Esophagus squamous epithelium (tissue), 5 donors: Measurements from ENCODE around the gene MYD88. TPM values are rescaled to one million over a fixed set of nuclear protein-coding genes. Genes with fewer than 3 reads are reported as not detected.
"Not testable (repeated sequence)": the region's sequence is repeated elsewhere in the genome, so short reads cannot be mapped to it uniquely, and the experiment has no call there.

Source experiments
- DNase-seq: peaks from one replicate; lab custom pipeline; 2025; lab: John Stamatoyannopoulos, UW
- H3K27ac ChIP-seq, 4 donors: fragments of 200-600 bp; sonication (generic); one replicate each; pipeline ENCODE4 v1.5.1; 2016 to 2019; ENCODE audit warnings: mild to moderate bottlenecking in 1 of 4
- H3K27me3 ChIP-seq, 4 donors: fragments of 200-600 bp; sonication (generic); 1 replicate in 3 of 4; 2 replicates in 1 of 4; pipeline versions ENCODE4 v1.5.1 to v1.6.0; 2017 to 2021; ENCODE audit warnings: antibody characterized with exemption in 1 of 4
- H3K36me3 ChIP-seq, 3 donors: fragments of 200-600 bp; sonication (generic); one replicate each; pipeline ENCODE4 v1.5.1; 2016 to 2019
- H3K4me1 ChIP-seq, 3 donors: fragments of 200-600 bp; sonication (generic); one replicate each; pipeline ENCODE4 v1.5.1; 2017 to 2019
- H3K4me3 ChIP-seq, 4 donors: fragments of 200-600 bp; sonication (generic); 1 replicate in 3 of 4; 2 replicates in 1 of 4; pipeline ENCODE4 v1.5.1; 2016 to 2019; ENCODE audit warnings: mild to moderate bottlenecking in 2 of 4, moderate library complexity in 1 of 4
- H3K9me3 ChIP-seq, 3 donors: fragments of 200-600 bp; sonication (generic); one replicate each; pipeline ENCODE4 v1.5.1; 2016 to 2019
- POLR2A ChIP-seq, 4 donors: fragments of 450-650 bp; IDR thresholded peaks; one replicate each; pipeline ENCODE4 v1.6.1; 2017; ENCODE audit warnings: antibody characterized with exemption in 4 of 4, mild to moderate bottlenecking in 4 of 4, moderate library complexity in 3 of 4
- WGBS, 2 donors: methylation state at CpG; one replicate each; pipeline ENCODE4 v1.1.5; 2018; 5-methylcytosine and 5-hydroxymethylcytosine counted together
- intact Hi-C: fragments of 100-400 bp; cut with DNase I; formaldehyde crosslinking; loops from one replicate; pipeline ENCODE4 v1.15.0; 2022
- total RNA-seq, 4 donors: library from RNA; depleted of rRNA; stranded (reverse); fragments of >200 nt; gene quantifications; one replicate each; pipeline ENCODE4 v1.1.0, GENCODE V29; 2016
- TF ChIP-seq, protein P1 (sequence below), 6 experiments: fragments of 450-650 bp in 4 of 6; fragments of 200-600 bp in 2 of 6; sonication (generic) in 2 of 6; IDR thresholded peaks; one replicate each; pipeline ENCODE4 v1.5.1; 2016 to 2019; ENCODE audit warnings: antibody characterized with exemption in 6 of 6, mild to moderate bottlenecking in 4 of 6, moderate library complexity in 4 of 6
- donor health status: DM: yes; HTN: yes; CAD: no.

Gene MYD88
- total RNA-seq, 4 donors from 2014 or later: 42.5 to 77.1 (median 60.2) TPM

DNA sequence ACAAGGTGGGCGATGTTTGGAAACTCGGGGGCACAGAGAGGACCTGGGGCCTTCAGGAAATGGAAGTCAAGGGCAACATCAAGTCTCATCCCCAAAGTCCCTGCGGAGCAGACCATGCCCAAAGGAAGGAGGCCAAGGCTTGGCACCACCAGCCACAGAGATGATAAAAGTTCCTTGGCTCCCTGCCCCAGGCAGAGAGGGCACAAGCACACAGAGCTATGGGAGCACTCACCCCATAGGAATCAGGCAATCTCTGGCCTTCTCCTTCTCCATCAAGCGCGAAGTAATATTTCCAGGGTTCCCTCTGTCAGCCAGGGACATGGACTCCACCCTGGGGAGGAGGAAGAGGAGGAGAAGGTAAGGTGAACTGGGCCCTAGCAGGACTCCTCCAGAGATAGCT, 9.4 kb upstream of the MYD88 start:
- no peaks in the 10 kb centered on the region for H3K9me3 ChIP-seq
- intact Hi-C loops: no loop called here
- no peak for TF ChIP-seq POLR2A (IDR thresholded peaks at IDR 0.05)
- TF ChIP-seq, protein P1, sequence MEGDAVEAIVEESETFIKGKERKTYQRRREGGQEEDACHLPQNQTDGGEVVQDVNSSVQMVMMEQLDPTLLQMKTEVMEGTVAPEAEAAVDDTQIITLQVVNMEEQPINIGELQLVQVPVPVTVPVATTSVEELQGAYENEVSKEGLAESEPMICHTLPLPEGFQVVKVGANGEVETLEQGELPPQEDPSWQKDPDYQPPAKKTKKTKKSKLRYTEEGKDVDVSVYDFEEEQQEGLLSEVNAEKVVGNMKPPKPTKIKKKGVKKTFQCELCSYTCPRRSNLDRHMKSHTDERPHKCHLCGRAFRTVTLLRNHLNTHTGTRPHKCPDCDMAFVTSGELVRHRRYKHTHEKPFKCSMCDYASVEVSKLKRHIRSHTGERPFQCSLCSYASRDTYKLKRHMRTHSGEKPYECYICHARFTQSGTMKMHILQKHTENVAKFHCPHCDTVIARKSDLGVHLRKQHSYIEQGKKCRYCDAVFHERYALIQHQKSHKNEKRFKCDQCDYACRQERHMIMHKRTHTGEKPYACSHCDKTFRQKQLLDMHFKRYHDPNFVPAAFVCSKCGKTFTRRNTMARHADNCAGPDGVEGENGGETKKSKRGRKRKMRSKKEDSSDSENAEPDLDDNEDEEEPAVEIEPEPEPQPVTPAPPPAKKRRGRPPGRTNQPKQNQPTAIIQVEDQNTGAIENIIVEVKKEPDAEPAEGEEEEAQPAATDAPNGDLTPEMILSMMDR (IDR thresholded peaks at IDR 0.05): no peak
- no peak for DNase-seq
- peaks cover 11 to 21% (median 12%) of the 10 kb centered on the region in 3 donors for H3K4me1 ChIP-seq
- H3K36me3 ChIP-seq: peaks cover 30 to 100% (median 56%) of the 10 kb centered on the region in 3 donors
- H3K27me3 ChIP-seq: no peaks in the 10 kb centered on the region
- no peak overlapping the region for H3K4me3 ChIP-seq
- 83 to 100% methylated on average over 2 to 5 of the region's 5 CpGs for WGBS, 2 donors
- H3K27ac ChIP-seq: no peak overlapping the region

DNA sequence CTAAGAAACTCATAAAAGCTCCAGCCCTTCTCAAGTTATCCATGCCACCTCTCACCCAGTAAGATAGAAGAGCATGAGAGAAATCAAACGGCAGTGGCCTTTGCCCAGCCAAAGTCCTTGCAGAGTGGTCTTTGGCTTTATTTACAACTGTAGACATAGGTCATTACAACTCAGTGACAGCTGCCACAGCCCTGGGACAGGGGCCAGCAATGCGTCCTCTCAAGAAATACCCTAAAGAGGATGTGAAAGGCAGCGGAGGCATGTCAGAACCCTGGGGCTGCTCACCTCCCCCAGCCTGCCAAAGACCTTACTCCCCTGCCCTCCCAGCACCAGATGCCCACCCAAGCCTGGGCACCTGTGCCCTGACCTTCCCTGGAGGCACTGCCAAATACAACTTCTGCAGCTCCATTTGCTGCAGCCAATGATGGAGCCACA, 7.8 kb upstream of the MYD88 start:
- 83 to 97% methylated on average over 3 of the region's 3 CpGs for WGBS, 2 donors
- no peak for DNase-seq
- peaks cover 28 to 97% (median 51%) of the 10 kb centered on the region in 3 donors for H3K36me3 ChIP-seq
- H3K27ac ChIP-seq: no peak overlapping the region
- no peak for TF ChIP-seq POLR2A (IDR thresholded peaks at IDR 0.05)
- TF ChIP-seq, protein P1 (IDR thresholded peaks at IDR 0.05): no peak
- no peak overlapping the region for H3K4me3 ChIP-seq
- intact Hi-C loops: loop anchor here (10.0 kb wide), 1 partner anchor 96 kb away; the partner anchor contains the start of gene DLEC1
- H3K9me3 ChIP-seq: no peaks in the 10 kb centered on the region
- H3K4me1 ChIP-seq: peaks cover 16 to 32% (median 26%) of the 10 kb centered on the region in 3 donors
- no peaks in the 10 kb centered on the region for H3K27me3 ChIP-seq

DNA sequence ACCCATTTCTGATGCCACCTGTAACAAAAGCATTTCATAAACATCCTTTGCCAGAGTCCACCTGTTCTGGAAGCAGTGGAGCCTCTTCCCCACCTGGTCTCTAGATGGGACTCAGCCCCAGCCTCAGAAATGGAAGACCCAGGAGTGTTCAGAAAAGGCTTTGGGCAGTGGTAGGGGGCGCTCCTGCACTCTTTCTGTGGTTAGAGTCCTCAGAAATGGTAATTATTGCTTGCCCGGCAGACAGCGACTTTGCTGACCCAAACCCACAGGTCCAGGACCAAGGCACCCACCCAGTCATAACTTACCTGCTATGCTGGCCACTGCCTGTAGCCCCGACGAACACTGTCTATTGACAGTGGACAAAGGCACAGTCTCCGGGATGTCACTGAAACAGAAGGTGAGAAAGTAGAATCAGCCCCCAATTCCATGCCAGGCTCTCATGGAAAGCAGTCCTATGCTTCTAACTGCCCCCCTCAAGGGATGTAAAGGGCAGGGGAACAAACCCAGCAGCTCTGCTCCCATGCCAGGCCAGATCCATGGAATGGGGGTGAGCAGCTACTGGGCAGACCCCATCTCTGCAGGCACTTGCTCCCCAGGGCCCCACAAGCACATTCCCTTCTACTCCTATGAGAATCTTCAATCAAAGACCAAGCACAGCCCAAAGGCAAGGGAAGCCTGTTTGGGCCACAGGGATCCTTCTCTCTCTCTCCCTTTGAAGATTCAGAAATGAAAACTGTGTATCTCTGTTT, 6.7 kb upstream of the MYD88 start:
- Histone ChIP-seq H3K9me3 (no peaks in the 10 kb centered on the region), H3K27me3 (no peaks in the 10 kb centered on the region), H3K4me3 (no peak overlapping the region), H3K4me1 (peaks cover 22 to 40% (median 29%) of the 10 kb centered on the region in 3 donors), H3K27ac (no peak overlapping the region), H3K36me3 (peaks cover 18 to 86% (median 39%) of the 10 kb centered on the region in 3 donors)
- 71 to 96% methylated on average over 1 to 4 of the region's 6 CpGs for WGBS, 2 donors
- TF ChIP-seq POLR2A (IDR thresholded peaks at IDR 0.05): no peak
- TF ChIP-seq, protein P1 (IDR thresholded peaks at IDR 0.05): peak in 2 of 6 experiments; percentile 15 to 42
- no peak for DNase-seq
- intact Hi-C loops: loop anchor here (10.0 kb wide), 1 partner anchor 97 kb away; the partner anchor contains the start of gene DLEC1

DNA sequence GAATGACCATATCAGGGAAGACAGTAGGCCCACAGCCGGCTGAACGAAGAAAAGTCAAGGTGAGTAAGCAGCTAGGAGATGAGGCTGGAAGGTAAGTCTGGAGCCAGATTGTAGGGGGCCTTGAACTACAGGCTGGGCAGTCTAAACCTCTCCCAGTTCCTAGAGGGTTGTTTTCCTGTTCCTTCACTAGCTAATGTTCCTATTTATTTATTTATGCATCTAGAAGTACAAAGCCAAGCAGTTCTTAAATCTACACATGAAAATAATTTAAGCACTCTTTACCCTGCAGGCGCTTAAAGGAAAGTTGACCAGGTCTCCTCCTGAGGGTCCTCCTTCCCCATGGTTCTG, 5.3 kb upstream of the MYD88 start:
- no peak for DNase-seq

DNA sequence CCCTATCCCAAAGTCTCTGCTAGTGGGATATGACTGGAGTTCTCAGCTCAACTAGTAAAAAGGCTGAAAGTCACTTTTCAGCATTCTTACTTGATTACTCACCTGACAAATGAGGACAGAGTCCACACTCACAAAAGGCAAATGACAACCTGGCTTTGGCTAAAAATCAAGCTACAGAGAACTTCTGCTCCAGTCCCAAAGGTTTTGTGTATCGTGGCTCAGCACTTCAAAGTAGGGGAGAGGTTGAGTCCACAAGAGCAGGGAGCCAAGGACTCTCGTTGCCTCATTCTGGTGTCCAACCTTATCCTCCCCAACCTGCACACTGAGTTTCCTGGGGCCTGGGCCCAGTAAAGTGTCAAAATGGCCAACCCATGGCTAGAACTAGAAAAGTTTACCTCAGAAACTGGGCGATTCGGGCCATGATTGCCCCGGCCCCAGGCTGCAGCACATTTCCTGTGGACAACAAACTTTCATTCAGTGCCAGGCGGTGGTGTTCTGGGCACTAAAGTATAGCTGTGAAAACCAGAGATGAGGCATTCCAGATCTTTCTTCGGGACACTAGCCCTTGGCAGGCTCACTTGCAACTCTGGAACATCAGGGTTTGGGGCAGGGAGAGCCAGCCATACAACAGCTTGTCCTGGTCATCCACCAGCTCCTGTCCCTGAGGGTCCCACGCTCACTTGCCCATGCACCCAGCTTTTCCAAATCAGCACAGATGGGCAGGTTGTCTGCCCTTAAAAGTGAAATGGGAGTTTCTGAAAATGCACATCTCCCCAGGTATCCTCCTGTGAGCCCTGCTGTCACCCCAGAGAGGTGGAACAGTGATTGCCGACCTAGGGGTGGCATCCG, 4.7 kb upstream of the MYD88 start:
- Histone ChIP-seq H3K36me3 (peaks cover 10 to 66% (median 21%) of the 10 kb centered on the region in 3 donors), H3K27me3 (no peaks in the 10 kb centered on the region), H3K27ac (peak overlapping the region in 2 of 4 donors; percentile 39 to 40), H3K9me3 (no peaks in the 10 kb centered on the region), H3K4me3 (no peak overlapping the region), H3K4me1 (peaks cover 29 to 48% (median 36%) of the 10 kb centered on the region in 3 donors)
- DNase-seq: no peak
- WGBS, 2 donors: 70 to 87% methylated on average over 8 to 9 of the region's 10 CpGs
- TF ChIP-seq POLR2A (IDR thresholded peaks at IDR 0.05): no peak
- TF ChIP-seq, protein P1 (IDR thresholded peaks at IDR 0.05): no peak
- intact Hi-C loops: loop anchor here (10.0 kb wide), 1 partner anchor 99 kb away; the partner anchor contains the start of gene DLEC1

More for the DNA sequence above, 5.3 kb upstream of the MYD88 start:
- H3K27me3 ChIP-seq: no peaks in the 10 kb centered on the region
- peaks cover 13 to 72% (median 27%) of the 10 kb centered on the region in 3 donors for H3K36me3 ChIP-seq
- no peaks in the 10 kb centered on the region for H3K9me3 ChIP-seq
- H3K4me1 ChIP-seq: peaks cover 28 to 47% (median 36%) of the 10 kb centered on the region in 3 donors
- no peak overlapping the region for H3K4me3 ChIP-seq
- WGBS, 2 donors: 88 to 91% methylated on average over 3 of the region's 3 CpGs
- peak overlapping the region in 2 of 4 donors; percentile 39 to 40 for H3K27ac ChIP-seq
- intact Hi-C loops: loop anchor here (10.0 kb wide), 1 partner anchor 98 kb away; the partner anchor contains the start of gene DLEC1
- no peak for TF ChIP-seq POLR2A (IDR thresholded peaks at IDR 0.05)

DNA sequence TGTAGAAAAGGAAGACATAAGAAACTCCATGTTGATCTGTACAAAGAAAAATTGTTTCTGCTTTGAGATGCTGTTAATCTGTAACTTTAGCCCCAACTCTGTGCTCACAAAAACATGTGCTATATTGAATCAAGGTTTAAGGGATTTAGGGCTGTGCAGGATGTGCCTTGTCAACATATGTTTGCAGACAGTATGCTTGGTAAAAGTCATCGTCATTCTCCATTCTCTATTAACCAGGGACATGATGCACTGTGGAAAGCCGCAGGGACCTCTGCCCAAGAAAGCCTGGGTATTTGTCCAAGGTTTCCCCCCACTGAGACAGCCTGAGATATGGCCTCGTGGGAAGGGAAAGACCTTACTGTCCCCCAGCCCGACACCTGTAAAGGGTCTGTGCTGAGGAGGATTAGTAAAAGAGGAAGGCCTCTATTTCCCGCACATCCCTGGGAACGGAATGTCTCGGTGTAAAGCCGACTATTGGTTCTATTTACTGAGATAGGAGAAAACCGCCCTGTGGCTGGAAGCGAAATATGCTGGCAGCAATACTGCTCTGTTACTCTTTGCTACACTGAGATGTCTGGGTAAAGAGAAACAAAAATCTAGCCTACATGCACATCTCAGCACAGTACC, 3.8 kb upstream of the MYD88 start:
- intact Hi-C loops: loop anchor here (10.0 kb wide), 1 partner anchor 100 kb away; the partner anchor contains the start of gene DLEC1
- H3K36me3 ChIP-seq: peaks cover 10 to 57% (median 13%) of the 10 kb centered on the region in 3 donors
- DNase-seq, H3K4me3 ChIP-seq, H3K9me3 ChIP-seq, H3K27me3 ChIP-seq: not testable (repeated sequence)
- H3K27ac ChIP-seq: peak overlapping the region in 1 of 4 donors; percentile 39
- peaks cover 35 to 56% (median 40%) of the 10 kb centered on the region in 3 donors for H3K4me1 ChIP-seq
- 92 to 93% methylated on average over 10 of the region's 10 CpGs for WGBS, 2 donors

DNA sequence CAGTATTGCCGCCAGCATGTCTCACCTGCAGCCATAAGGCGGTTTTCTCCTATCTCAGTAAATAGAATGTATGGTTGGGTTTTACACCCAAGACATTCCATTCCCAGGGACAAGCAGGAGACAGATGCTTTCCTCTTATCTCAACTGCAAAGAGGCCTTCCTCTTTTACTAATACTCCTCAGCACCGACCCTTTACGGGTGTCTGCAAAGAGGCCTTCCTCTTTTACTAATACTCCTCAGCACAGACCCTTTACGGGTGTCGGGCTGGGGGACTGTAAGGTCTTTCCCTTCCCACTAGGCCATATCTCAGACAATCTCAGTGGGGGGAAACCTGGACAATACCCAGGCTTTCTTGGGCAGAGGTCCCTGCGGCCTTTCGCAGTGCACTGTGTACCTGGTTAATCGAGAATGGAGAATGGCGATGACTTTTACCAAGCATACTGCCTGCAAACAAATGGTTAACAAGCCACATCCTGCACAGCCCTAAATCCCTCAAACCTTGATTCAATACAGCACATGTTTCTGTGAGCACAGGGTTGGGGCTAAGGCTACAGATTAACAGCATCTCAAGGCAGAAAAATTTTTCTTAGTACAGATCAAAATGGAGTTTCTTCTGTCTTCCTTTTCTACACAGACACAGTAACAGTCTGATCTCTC, 2.7 kb upstream of the MYD88 start:
- DNase-seq, H3K9me3 ChIP-seq, H3K27me3 ChIP-seq: not testable (repeated sequence)
- H3K27ac ChIP-seq: peak overlapping the region in 3 of 4 donors; percentile 82 to 92 (median 90)
- peak overlapping the region; percentile 64 to 99 (median 90) for H3K4me3 ChIP-seq
- H3K4me1 ChIP-seq: peaks cover 39 to 67% (median 49%) of the 10 kb centered on the region in 3 donors
- peaks cover 7 to 53% (median 11%) of the 10 kb centered on the region in 3 donors for H3K36me3 ChIP-seq
- intact Hi-C loops: loop anchor here (2.0 to 10.0 kb wide), 2 partner anchors 33 to 101 kb away; partner anchors contain the start of gene DLEC1
- WGBS, 2 donors: 50% methylated on average over 10 of the region's 10 CpGs
